ENCODE data around the gene PCDH7.

Gene PCDH7

GRCh38 chr4:30720021-30720660 is at the start of gene PCDH7:
Gene PCDH7, plus strand, starts transcription at chr4:30720369. Its CDS starts 1,054 bp downstream, at chr4:30721423.
- no peak for DNase-seq

DNA sequence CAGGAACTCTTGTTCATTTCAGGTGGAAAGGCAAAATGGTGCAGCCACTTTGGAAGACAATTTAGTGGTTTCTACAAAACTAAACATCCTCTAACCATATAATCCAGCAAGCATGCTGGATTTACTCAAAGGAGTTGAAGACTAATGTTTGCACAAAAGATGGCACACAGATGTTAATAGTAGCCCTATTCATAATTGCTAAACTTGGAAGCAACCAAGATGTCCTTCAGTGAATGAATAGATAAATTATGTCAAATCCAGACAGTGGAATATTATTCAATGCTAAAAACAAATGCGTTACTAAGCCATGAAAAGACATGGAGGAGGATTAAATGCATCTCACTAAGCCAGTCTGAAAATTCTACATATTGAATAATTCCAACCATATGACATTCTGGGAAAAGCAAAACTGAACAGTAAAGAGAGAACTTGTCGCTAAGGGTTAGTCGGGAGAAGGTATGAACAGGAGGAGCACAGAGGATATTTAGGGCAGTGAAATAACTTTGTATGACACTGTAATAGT is 48.2 kb upstream of the PCDH7 start:
- no peak for DNase-seq

GRCh38 chr4:30696191-30696590 is 24.0 kb upstream of the PCDH7 start:
- no peak for DNase-seq

DNA sequence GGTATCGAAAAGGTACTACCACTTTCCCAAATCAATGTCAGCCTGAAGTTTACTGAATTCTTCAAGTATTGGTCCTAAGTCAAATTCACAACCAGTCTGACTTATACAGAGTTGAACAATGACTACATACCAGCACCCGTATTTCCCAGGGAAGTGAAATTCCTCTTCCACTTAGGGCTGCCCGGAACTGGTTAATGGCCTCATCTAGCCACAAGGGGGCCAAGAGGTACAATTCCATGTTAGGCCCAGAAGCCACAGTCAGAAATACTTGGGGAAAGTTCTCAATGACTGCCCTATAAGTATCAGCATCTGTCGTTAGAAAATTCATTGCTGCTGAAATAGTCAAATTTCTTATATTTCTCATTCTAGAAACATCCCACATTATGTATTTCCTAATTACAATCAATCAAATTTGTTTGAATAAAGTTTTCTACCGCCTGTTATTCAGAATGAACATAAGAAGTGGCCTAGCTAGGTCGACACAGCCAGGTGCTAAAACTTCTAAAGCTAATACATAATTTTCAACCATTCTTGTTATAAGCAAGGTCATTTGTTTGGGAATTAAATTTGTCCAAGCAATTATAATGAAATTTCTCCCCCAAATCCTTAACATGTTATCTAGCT is 5.6 kb upstream of the PCDH7 start:
- no peak for DNase-seq

DNA sequence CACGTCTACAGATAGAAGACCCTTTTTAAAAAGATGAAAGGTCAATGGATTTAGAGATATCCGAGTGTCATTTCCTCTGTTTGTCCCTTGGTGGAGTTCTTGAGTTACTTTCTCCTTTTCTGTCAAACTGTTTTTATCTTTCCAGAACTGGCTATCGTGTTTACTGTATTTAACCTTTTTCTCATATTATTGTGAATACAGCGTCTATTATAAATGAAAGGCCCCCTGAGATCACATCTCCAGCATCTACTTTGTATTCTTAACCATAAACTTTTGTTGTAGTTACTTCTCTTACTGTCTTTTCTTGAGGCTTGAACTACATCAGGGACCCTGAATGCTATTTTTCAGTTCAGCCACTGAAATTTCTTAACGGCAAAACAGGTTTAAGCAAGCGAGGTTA is 4.0 kb upstream of the PCDH7 start:
- no peak for DNase-seq

DNA sequence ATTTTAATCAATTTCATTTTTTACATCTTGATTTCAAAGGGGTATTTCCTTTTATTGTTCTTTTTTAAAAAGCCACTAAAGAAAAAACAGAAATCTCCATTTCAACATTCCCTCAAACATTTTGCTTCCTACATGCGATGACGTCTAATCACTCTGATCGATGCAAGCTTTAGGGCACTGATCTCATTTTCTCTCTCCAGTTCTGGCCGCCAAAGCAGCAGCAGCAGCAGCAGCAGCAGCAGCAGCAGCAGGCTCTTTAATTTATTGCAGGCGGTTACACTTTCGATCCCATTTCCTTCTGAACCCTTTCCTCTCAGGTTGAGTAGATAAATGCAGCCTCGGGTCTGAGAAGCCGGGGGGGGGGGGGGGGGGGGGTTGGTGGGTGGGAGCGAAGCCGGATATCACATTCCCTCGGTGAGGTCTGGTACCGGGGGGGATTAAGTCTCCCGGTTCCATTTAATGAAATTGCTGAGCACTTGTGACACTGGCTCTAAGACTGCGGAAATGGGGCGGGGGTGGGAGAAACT is 3.4 kb upstream of the PCDH7 start:
- DNase-seq = no peak

GRCh38 chr4:30717208-30718020 is 2.8 kb upstream of the PCDH7 start:
- no peak for DNase-seq

GRCh38 chr4:30718021-30718542 is 2.1 kb upstream of the PCDH7 start:
- no peak for DNase-seq

DNA sequence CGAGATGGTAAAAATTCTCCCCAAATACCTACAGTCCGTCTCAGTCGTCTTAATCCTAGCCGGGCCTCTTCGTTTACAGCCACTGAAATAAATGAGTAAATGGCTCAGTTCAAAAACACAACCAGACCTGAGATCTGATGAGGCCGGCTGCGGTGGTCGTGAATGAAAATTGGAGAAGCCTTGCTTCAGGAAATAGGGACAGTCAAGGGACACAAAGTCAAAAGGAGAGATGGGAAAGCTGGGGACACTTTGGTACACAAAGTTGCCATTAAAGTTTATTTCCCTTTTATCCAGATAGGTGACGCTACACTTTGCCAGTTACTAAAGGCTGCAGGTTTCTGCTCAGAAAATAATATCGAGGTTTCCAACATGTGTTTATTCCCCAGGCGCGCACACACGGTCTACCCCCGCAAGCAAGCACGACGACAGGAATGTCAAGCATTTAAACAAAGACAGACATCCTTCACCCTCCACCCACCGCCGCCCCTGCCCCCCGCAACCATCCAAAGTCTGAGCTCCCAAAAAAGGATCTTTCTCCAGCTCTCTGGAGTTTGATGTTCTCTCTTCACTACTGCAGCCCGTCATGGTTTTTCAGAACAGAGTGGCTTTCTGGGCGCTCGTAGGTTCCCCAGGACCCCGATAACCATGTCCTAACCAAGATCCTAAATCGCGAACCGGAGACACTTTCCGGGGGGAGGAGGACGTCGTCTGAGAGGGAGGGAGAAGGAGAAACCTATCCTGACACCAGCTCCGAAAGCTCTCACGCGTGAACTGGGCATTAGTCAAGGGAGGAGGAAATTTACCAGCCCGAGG is 1.3 kb upstream of the PCDH7 start:
- no peak for DNase-seq

DNA sequence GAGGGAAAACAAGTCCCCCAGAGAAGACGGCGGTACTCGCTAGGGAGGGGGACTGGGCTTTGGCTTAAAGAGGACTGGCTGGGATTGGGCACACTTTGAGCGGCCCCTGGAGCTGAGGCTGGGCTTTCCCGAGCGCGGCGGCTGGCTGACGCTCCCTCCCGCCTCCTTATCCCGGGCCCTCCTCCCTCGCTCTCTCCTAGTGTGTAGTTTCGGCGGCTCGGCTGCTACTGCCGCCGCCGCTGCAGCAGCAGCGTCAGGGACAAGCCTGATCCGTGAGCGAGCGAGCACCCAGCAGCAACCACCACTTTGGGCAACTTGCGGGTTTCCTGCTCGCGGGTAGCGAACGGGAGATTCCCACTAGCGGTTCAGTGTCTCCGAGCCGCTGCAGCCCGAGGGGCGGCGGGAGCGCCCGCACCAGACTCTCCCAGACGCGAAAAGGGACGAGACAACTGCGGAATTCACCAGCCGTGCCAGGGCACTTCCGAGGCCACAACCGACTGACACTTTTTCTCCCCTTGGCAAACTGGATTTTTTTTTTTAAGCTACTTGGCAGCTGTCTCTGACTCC is 632 bp upstream of the PCDH7 start:
- DNase-seq = no peak

DNA sequence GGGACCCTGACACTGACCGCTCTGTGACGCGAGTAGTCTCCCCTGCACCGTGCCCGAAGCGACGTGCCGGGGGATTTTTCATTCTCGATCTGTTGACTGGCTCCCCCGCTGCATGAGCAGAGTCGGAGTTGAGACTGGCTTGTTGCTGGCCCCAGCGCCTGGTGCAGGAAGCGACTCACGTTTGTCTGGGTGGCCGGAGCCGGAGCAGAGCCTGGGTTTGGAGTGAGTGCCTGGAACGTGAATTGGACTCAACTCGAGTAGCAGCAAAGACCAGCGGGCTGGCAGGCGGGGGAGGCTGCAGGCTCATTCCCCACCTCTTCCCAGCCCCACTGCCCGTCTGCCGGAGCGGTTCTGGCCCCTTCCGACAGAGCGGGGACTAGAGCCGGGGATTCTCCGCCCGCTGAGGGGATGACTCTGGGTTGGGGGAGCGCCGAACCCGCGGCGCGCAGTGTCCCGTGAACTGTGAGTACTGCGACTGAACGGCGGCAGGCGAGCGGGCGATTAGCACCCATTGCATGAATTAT is 554 bp downstream of the PCDH7 start:
- no peak for DNase-seq

DNA sequence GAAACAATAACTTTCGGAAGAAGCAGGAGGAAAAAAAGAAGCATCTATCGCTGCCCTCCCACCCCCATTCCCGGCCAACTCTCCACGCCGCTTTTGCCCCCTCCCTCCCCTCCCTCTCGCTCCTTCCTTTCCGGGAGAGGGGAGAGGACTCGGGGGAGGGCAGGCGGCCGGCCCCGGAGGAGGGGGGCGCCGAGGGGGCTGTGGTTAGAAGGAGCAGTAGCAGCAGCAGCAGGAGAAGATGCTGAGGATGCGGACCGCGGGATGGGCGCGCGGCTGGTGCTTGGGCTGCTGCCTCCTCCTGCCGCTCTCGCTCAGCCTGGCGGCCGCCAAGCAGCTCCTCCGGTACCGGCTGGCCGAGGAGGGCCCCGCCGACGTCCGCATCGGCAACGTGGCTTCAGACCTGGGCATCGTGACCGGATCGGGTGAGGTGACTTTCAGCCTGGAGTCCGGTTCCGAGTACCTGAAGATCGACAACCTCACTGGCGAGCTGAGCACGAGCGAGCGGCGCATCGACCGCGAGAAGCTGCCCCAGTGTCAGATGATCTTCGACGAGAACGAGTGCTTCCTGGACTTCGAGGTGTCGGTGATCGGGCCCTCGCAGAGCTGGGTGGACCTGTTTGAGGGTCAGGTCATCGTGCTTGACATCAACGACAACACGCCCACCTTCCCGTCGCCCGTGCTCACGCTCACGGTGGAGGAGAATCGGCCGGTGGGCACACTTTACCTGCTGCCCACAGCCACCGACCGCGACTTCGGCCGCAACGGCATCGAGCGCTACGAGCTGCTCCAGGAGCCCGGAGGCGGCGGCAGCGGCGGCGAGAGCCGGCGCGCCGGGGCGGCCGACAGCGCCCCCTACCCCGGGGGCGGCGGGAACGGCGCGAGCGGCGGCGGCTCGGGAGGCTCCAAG is 1.3 kb downstream of the PCDH7 start:
- DNase-seq = no peak

DNA sequence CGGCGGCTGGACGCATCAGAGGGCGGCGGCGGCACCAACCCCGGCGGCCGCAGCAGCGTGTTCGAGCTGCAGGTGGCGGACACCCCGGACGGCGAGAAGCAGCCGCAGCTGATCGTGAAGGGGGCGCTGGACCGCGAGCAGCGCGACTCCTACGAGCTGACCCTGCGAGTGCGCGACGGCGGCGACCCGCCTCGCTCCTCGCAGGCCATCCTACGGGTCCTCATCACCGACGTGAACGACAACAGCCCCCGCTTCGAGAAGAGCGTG is 1.9 kb downstream of the PCDH7 start:
- DNase-seq = no peak

- no peak for DNase-seq
Observed at GRCh38 chr4:30722359-30723200, 2.4 kb downstream of the PCDH7 start.

GRCh38 chr4:30723201-30723955 is 3.2 kb downstream of the PCDH7 start:
- DNase-seq = no peak

DNA sequence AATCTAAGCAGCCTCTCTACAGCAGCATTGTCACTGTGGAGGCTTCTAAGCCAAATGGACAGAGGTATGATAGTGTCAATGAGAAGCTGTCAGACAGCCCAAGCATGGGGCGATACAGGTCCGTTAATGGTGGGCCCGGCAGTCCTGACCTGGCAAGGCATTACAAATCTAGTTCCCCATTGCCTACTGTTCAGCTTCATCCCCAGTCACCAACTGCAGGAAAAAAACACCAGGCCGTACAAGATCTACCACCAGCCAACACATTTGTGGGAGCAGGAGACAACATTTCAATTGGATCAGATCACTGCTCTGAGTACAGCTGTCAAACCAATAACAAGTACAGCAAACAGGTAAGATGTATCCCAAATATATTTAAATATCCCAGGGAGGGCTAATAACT is 4.1 kb downstream of the PCDH7 start:
- no peak for DNase-seq

GRCh38 chr4:30725562-30725961 is 5.4 kb downstream of the PCDH7 start:
- no peak for DNase-seq

DNA sequence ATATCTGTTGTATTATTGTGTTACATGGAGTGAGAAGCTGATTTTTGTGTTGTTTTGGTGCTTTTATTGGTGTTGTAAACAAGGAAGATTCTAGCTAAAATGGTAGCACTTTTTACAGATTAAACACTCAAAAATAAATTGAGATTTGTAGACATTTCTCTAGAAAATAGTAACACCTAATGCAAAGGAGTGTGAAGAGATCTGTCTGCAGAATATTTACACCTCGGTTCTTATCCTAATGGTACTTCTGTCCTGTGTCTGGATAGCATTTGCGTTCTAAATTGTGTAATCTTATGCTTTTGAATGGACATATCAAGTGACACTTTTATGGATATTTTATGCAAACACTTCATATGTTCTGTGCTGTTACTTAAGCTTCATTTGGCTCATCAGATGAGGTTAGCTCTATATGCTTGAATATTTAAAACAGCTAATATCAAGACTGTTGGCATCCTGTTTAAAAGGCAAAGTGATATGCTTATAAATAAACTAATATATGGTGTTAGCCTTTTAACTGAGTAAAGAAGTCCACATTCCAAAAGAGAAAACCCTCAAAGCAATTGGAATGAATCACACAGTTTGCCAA is 6.0 kb downstream of the PCDH7 start:
- no peak for DNase-seq

- no peak for DNase-seq
Observed at GRCh38 chr4:30727409-30727808, 7.2 kb downstream of the PCDH7 start.
